ENCODE measurements around the gene FAXDC2. TPM values are rescaled to one million over a fixed set of nuclear protein-coding genes. Genes with fewer than 3 reads are reported as not detected.

FAXDC2 gene
- polyA plus RNA-seq, 1 donor (not counting 4 experiments of a cell fraction or from before 2014, with no cell fraction given): 4.6 TPM

DNA sequence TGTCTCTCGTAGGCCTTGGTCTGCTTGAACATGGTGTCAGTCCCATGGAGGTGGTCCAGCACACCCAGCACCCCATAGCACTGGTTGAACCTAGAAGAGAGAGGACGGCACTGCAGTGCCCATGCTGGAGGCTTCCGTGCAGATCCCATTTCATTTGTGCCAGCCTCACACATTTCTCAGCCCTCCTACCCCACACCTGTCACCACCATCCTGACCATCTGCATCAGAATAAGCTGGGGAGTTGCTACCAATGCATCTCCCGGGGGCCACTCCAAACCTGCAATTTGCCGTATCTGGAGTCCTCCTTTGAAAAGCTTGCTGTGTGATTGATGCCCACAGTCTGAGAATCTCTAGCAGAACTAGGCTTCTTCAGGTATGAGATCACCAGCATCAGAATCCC lies 30.0 kb downstream of the FAXDC2 start:
- Histone ChIP-seq H3K36me3 (ENCODE audit: control insufficient read depth in 2 of 2, extremely low read depth in 1 of 2, insufficient read depth in 2 of 2, low read length in 2 of 2) (peaks cover 23 to 55% of the 10 kb centered on the region in 2 experiments), H3K9me1 (ENCODE audit: control insufficient read depth, extremely low read depth, insufficient read depth, low read length) (no peaks in the 10 kb centered on the region), H3K79me2 (ENCODE audit: control insufficient read depth, insufficient read depth, low read length) (no peaks in the 10 kb centered on the region), H3K27ac (ENCODE audit: control insufficient read depth, insufficient read depth, low read length) (no peak overlapping the region), H4K20me1 (ENCODE audit: control insufficient read depth, extremely low read depth, insufficient read depth, low read length) (no peaks in the 10 kb centered on the region), H2AFZ (ENCODE audit: control insufficient read depth, low read length) (no peak overlapping the region), H3K4me2 (ENCODE audit: control insufficient read depth, extremely low read depth, insufficient read depth, low read depth, low read length) (no peak overlapping the region), H3K9me3 (ENCODE audit: control insufficient read depth, low read depth, low read length) (no peaks in the 10 kb centered on the region), H3K9ac (ENCODE audit: control insufficient read depth, extremely low read depth, insufficient read depth, low read length) (no peak overlapping the region), H3K4me1 (ENCODE audit: control insufficient read depth, extremely low read depth, insufficient read depth, low read length) (peaks cover 4% of the 10 kb centered on the region), H3K27me3 (ENCODE audit: control insufficient read depth, extremely low read depth, insufficient read depth, low read length) (no peaks in the 10 kb centered on the region), H3K4me3 (ENCODE audit: control insufficient read depth in 2 of 3, extremely low read depth in 1 of 3, insufficient read depth in 2 of 3, low read depth in 1 of 3, low read length in 3 of 3) (no peak overlapping the region)
- TF ChIP-seq EZH2 (IDR thresholded peaks at IDR 0.05; ENCODE audit: low read length): no peak
- TF ChIP-seq, protein P1, sequence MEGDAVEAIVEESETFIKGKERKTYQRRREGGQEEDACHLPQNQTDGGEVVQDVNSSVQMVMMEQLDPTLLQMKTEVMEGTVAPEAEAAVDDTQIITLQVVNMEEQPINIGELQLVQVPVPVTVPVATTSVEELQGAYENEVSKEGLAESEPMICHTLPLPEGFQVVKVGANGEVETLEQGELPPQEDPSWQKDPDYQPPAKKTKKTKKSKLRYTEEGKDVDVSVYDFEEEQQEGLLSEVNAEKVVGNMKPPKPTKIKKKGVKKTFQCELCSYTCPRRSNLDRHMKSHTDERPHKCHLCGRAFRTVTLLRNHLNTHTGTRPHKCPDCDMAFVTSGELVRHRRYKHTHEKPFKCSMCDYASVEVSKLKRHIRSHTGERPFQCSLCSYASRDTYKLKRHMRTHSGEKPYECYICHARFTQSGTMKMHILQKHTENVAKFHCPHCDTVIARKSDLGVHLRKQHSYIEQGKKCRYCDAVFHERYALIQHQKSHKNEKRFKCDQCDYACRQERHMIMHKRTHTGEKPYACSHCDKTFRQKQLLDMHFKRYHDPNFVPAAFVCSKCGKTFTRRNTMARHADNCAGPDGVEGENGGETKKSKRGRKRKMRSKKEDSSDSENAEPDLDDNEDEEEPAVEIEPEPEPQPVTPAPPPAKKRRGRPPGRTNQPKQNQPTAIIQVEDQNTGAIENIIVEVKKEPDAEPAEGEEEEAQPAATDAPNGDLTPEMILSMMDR (optimal IDR thresholded peaks at IDR 0.05 in 1 of 3, IDR thresholded peaks at IDR 0.05 in 1 of 3, conservative IDR thresholded peaks at IDR 0.05 in 1 of 3; ENCODE audit: extremely low read depth in 1 of 3, insufficient read depth in 2 of 3, low read length in 3 of 3): no peak
- DNase-seq (ENCODE audit: low read depth, low spot score) (no peak), FAIRE-seq (no peak)
- dilution Hi-C loops (cut with MboI; ENCODE audit: extremely low pct_ligation_motif_present, low sequenced_read_pairs): no loop called here

DNA sequence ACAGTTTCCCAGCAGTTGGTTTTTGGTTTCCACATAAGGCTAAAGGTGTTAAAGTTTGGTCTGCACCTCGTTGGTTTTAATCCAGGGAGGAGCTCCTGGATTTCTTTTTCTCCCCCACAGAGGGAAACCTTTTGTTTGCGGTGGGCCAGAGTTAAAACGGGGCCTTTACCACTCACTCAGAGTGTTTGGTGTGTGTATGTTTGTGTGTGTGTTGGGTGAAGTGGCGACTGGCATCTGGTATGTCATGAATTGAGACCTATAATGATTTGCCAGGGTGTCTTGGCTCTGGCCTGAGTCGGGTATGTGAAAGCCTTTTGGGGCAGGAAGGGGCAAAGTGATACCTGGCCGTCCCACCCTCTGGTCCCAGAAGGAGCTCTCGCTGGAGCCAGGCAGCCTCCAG lies 30.9 kb downstream of the FAXDC2 start:
- TF ChIP-seq, protein P1 (optimal IDR thresholded peaks at IDR 0.05 in 1 of 3, IDR thresholded peaks at IDR 0.05 in 1 of 3, conservative IDR thresholded peaks at IDR 0.05 in 1 of 3; ENCODE audit: extremely low read depth in 1 of 3, insufficient read depth in 2 of 3, low read length in 3 of 3): no peak
- no peak for TF ChIP-seq EZH2 (IDR thresholded peaks at IDR 0.05; ENCODE audit: low read length)
- H4K20me1 ChIP-seq (ENCODE audit: control insufficient read depth, extremely low read depth, insufficient read depth, low read length): no peaks in the 10 kb centered on the region
- H3K4me2 ChIP-seq (ENCODE audit: control insufficient read depth, extremely low read depth, insufficient read depth, low read depth, low read length): no peak overlapping the region
- DNase-seq (ENCODE audit: low read depth, low spot score) (no peak), FAIRE-seq (no peak)
- peaks cover 4% of the 10 kb centered on the region for H3K4me1 ChIP-seq (ENCODE audit: control insufficient read depth, extremely low read depth, insufficient read depth, low read length)
- peaks cover 28 to 61% of the 10 kb centered on the region in 2 experiments for H3K36me3 ChIP-seq (ENCODE audit: control insufficient read depth in 2 of 2, extremely low read depth in 1 of 2, insufficient read depth in 2 of 2, low read length in 2 of 2)
- H3K27me3 ChIP-seq (ENCODE audit: control insufficient read depth, extremely low read depth, insufficient read depth, low read length): no peaks in the 10 kb centered on the region
- H2AFZ ChIP-seq (ENCODE audit: control insufficient read depth, low read length): no peak overlapping the region
- peaks cover 2% of the 10 kb centered on the region for H3K79me2 ChIP-seq (ENCODE audit: control insufficient read depth, insufficient read depth, low read length)
- H3K9me1 ChIP-seq (ENCODE audit: control insufficient read depth, extremely low read depth, insufficient read depth, low read length): no peaks in the 10 kb centered on the region
- dilution Hi-C loops (cut with MboI; ENCODE audit: extremely low pct_ligation_motif_present, low sequenced_read_pairs): no loop called here
- no peak overlapping the region for H3K27ac ChIP-seq (ENCODE audit: control insufficient read depth, insufficient read depth, low read length)
- H3K9me3 ChIP-seq (ENCODE audit: control insufficient read depth, low read depth, low read length): no peaks in the 10 kb centered on the region
- no peak overlapping the region for H3K4me3 ChIP-seq (ENCODE audit: control insufficient read depth in 2 of 3, extremely low read depth in 1 of 3, insufficient read depth in 2 of 3, low read depth in 1 of 3, low read length in 3 of 3)
- no peak overlapping the region for H3K9ac ChIP-seq (ENCODE audit: control insufficient read depth, extremely low read depth, insufficient read depth, low read length)
